Skeletal muscle satellite cell (primary cell): ENCODE data around the gene TMEM184B.
"Not testable (repeated sequence)": the region's sequence is repeated elsewhere in the genome, so short reads cannot be mapped to it uniquely, and the experiment has no call there.

Experiments
- H3K27me3 ChIP-seq: 2 replicates; pipeline ENCODE4 v1.7.0; 2013; ENCODE audit warnings: low read length; ENCODE audit not compliant: control insufficient read depth, insufficient read depth
- H3K36me3 ChIP-seq: 2 replicates; pipeline ENCODE4 v1.7.0; 2013; ENCODE audit warnings: mild to moderate bottlenecking, control low read depth, low read length; ENCODE audit not compliant: insufficient read depth
- H3K4me1 ChIP-seq: 2 replicates; pipeline ENCODE4 v1.7.0; 2013; ENCODE audit warnings: low read length; ENCODE audit not compliant: control insufficient read depth, insufficient read depth
- H3K4me2 ChIP-seq: 2 replicates; pipeline ENCODE4 v1.7.0; 2013; ENCODE audit warnings: mild to moderate bottlenecking, low read length
- H3K4me3 ChIP-seq: 2 replicates; pipeline ENCODE4 v1.7.0; 2013; ENCODE audit warnings: low read length
- H3K9ac ChIP-seq: 2 replicates; pipeline ENCODE4 v1.7.0; 2013; ENCODE audit warnings: mild to moderate bottlenecking, low read depth, low read length, moderate library complexity
- H3K9me3 ChIP-seq: replicated peaks from 2 replicates; pipeline ENCODE4 v1.7.0; 2013; ENCODE audit warnings: mild to moderate bottlenecking, control low read depth, low read length

The TMEM184B gene

GRCh38 chr22:38192475-38192863 lies 80.3 kb downstream of the TMEM184B start:
- no peaks in the 10 kb centered on the region for H3K27me3 ChIP-seq

DNA sequence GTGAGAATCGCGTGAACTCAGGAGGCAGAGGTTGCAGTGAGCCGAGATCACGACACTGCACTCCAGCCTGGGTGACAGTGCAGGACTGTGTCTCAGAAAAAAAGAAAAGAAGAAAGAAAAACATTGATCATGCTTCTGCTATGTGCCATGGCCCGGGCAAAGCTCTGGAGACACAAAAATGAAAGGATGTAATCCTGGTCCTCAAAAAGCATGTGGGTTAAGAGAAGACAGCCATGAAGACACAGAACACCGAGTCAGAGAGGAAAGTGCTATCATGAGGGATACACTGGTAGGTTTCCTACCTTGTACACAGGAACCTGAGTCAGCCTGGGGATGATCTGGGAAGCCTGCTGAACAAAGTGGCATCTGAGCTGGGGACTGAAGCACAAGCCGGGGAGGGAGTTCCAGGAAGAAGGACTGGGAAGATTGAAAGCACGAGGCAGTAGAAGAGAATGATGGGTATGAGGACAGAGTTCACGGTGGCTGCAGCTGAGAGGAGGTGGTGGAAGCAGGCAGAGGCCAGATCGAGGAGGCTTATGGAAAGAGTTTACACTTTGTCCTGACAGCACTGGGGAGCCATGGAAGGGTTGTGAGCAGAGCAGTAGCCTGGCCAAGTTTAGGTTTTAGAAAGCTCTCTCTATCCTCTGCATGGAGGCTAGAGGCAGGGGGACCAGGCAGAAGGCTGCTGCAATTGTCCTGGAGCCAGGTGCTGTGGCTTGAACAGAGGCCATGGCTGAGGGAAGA lies 80.9 kb downstream of the TMEM184B start:
- no peaks in the 10 kb centered on the region for H3K9me3 ChIP-seq
- H3K4me3 ChIP-seq: no peak overlapping the region
- H3K9ac ChIP-seq: no peak overlapping the region
- H3K4me2 ChIP-seq: no peak overlapping the region
- H3K4me1 ChIP-seq: peaks cover 8% of the 10 kb centered on the region
- H3K27me3 ChIP-seq: no peaks in the 10 kb centered on the region
- H3K36me3 ChIP-seq: no peaks in the 10 kb centered on the region

More at GRCh38 chr22:38192475-38192863, 80.3 kb downstream of the TMEM184B start:
- Histone ChIP-seq H3K4me3 (no peak overlapping the region), H3K9ac (no peak overlapping the region), H3K4me2 (no peak overlapping the region), H3K4me1 (peaks cover 8% of the 10 kb centered on the region), H3K9me3 (no peaks in the 10 kb centered on the region), H3K36me3 (no peaks in the 10 kb centered on the region)

DNA sequence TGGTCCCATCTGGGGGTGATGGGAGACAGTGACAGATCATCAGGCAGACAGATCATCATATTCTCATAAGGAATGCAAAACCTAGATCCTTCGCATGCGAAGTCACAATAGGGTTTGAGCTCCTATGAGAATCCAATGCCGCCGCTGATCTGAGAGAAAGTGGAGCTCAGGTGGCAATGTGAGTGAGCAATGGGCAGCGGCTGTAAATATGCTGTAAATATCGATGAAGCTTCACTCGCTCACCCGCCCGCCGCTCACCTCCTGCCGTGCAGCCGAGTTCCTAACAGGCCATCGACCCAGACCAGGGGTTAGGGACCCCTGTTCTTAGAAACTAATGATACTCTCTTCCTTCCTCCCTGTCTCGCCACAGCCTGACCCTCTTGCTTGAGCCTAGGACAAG lies 81.8 kb downstream of the TMEM184B start:
- H3K9ac ChIP-seq: no peak overlapping the region
- no peaks in the 10 kb centered on the region for H3K9me3 ChIP-seq
- H3K27me3 ChIP-seq: no peaks in the 10 kb centered on the region
- H3K4me1 ChIP-seq: peaks cover 5% of the 10 kb centered on the region
- no peak overlapping the region for H3K4me2 ChIP-seq
- no peak overlapping the region for H3K4me3 ChIP-seq
- H3K36me3 ChIP-seq: no peaks in the 10 kb centered on the region

DNA sequence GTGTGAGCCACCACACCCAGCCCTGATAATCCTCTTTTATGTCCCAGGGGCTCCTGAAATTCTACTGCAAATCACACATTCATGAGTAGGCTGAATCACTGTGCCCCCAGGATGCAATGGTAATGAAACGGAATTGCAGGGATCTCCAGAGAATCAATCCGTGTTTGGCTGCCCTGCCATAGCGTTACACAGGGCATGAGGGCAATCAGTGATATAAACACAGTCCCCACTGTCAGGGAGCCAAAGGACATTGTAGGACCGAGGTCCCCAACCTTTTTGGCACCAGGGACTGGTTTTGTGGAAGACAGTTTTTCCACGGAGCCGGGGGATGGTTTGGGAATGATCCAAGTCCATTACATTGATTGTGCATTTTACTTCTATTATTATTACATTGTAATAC lies 82.2 kb downstream of the TMEM184B start:
- Histone ChIP-seq H3K9me3 (no peaks in the 10 kb centered on the region), H3K9ac (no peak overlapping the region), H3K36me3 (no peaks in the 10 kb centered on the region), H3K4me2 (no peak overlapping the region), H3K27me3 (no peaks in the 10 kb centered on the region), H3K4me1 (peaks cover 5% of the 10 kb centered on the region), H3K4me3 (no peak overlapping the region)

GRCh38 chr22:38189104-38189503 lies 83.7 kb downstream of the TMEM184B start:
- Histone ChIP-seq H3K4me1 (no peaks in the 10 kb centered on the region), H3K4me3 (no peak overlapping the region), H3K4me2 (no peak overlapping the region), H3K36me3 (no peaks in the 10 kb centered on the region), H3K9ac (no peak overlapping the region), H3K27me3 (no peaks in the 10 kb centered on the region), H3K9me3 (no peaks in the 10 kb centered on the region)

GRCh38 chr22:38187413-38188212 lies 85.2 kb downstream of the TMEM184B start:
- H3K4me3 ChIP-seq: no peak overlapping the region

GRCh38 chr22:38186429-38186828 lies 86.4 kb downstream of the TMEM184B start:
- no peak overlapping the region for H3K4me2 ChIP-seq
- no peaks in the 10 kb centered on the region for H3K27me3 ChIP-seq
- H3K9me3 ChIP-seq: no peaks in the 10 kb centered on the region
- peaks cover 5% of the 10 kb centered on the region for H3K4me1 ChIP-seq
- H3K4me3 ChIP-seq: no peak overlapping the region
- no peak overlapping the region for H3K9ac ChIP-seq
- no peaks in the 10 kb centered on the region for H3K36me3 ChIP-seq

More at GRCh38 chr22:38187413-38188212, 85.2 kb downstream of the TMEM184B start:
- no peaks in the 10 kb centered on the region for H3K27me3 ChIP-seq
- no peaks in the 10 kb centered on the region for H3K4me1 ChIP-seq
- no peaks in the 10 kb centered on the region for H3K36me3 ChIP-seq
- H3K9ac ChIP-seq: no peak overlapping the region
- H3K9me3 ChIP-seq: no peaks in the 10 kb centered on the region
- H3K4me2 ChIP-seq: no peak overlapping the region

GRCh38 chr22:38184788-38185187 lies 88.0 kb downstream of the TMEM184B start:
- H3K4me1 ChIP-seq: peaks cover 21% of the 10 kb centered on the region
- no peaks in the 10 kb centered on the region for H3K27me3 ChIP-seq
- no peak overlapping the region for H3K9ac ChIP-seq
- no peaks in the 10 kb centered on the region for H3K36me3 ChIP-seq
- H3K9me3 ChIP-seq: no peaks in the 10 kb centered on the region
- no peak overlapping the region for H3K4me3 ChIP-seq
- H3K4me2 ChIP-seq: no peak overlapping the region

DNA sequence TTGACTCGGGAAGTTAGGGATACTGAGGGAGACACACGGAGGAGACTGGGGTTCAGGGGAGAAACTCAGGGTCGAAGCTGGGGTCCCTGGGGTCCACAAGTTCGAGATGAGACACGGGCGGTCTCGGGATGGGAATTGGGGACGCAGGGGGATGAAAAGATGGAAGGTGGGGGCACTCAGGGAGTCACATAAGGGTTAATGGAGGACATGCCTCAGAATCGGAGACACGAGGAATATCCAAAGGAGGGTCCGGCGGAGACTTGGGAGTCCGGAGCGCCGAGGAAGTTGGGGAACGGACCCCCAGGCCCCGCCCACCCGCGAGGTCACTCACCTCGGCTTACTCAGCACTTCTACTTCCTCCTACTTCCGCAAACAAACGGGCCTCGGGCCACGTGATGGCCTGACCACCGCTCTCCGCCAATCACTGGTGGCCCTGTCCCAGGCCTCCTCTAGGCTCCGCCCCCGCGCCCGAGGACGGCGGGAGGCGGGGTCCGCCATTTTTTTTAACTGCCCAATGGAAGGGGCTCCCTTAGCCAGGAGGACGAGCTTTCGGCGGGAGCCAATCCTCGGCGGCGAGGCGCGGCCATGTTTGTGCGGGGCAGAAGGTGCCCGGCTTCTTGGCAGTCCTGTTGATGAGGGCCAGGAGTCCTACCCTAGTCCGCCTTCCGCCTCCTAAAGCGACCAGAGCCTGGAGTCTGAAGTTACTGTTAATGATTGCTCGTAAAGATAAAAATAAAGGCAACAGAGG lies 91.2 kb downstream of the TMEM184B start, which contains the start of gene PLA2G6:
TSS of gene PLA2G6 (minus strand) at position 378 of the 748 bp plus-strand sequence. CDS start 12,404 bp downstream, outside the sequence.
- Histone ChIP-seq H3K4me1 (peaks cover 48% of the 10 kb centered on the region), H3K9ac (peak within 1 kb of the TSS; percentile 83), H3K9me3 (no peaks in the 10 kb centered on the region), H3K27me3 (no peaks in the 10 kb centered on the region), H3K4me2 (peak within 1 kb of the TSS; percentile 83), H3K4me3 (peak within 1 kb of the TSS; percentile 71), H3K36me3 (no peaks in the 10 kb centered on the region)

DNA sequence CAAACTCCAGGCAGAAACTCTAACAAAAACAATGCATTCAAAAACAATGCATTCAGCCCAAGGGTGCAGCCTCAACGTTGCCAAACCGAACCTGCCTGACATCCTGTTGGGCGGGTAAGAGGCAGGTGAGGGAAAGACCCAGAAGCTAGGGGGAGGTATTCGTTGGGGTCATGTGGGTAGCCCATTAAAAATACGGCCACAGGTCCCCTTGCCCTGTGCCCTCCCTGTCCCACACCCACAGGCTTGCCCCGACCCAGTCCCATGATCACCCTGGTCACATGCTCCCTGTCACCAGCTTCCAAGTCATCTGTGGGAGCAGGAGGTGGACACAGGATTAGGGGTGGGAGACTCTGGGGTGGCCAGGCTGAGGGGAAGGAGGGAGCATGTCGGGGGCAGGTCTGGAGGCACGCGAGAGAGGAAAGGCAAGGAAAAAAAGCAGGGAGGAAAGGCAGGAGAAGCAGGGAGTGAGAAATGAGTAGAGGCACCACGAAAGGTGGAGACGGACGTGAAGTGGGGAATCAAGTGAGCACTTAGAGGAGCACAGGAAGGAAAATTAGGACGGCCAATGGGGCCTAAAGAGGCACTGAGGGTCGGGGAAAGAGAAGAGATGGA lies 91.9 kb downstream of the TMEM184B start:
- Histone ChIP-seq H3K4me1 (peaks cover 55% of the 10 kb centered on the region), H3K9ac (peak overlapping the region; percentile 83), H3K4me3 (peak overlapping the region; percentile 71), H3K9me3 (no peaks in the 10 kb centered on the region), H3K36me3 (no peaks in the 10 kb centered on the region), H3K27me3 (no peaks in the 10 kb centered on the region), H3K4me2 (peak overlapping the region; percentile 83)

DNA sequence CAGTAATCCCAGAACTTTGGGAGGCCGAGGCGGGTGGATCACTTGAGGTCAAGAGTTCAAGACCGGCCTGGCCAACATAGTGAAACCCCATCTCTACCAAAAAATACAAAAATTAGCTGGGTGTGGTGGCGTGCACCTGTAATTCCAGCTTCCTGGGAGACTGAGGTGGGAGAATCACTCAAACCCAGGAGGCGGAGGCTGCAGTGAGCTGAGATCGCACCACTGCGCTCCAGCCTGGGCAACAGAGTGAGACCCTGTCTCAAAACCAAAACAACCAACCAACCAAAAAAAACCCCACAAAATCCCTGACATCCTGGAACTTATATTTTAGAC lies 94.2 kb downstream of the TMEM184B start:
- H3K4me1 ChIP-seq: peaks cover 63% of the 10 kb centered on the region
- not testable (repeated sequence) for H3K9ac ChIP-seq

More for the DNA sequence above, 94.2 kb downstream of the TMEM184B start:
- H3K9me3 ChIP-seq, H3K36me3 ChIP-seq, H3K4me3 ChIP-seq, H3K27me3 ChIP-seq, H3K4me2 ChIP-seq: not testable (repeated sequence)
